ENCODE results near the gene NT5C.

GRCh38 chr17:75142236-75142971, 10.9 kb upstream of the NT5C start:
- TF ChIP-seq CTCF (IDR thresholded peaks at IDR 0.05; ENCODE audit: low read length) (no peak), EZH2 (IDR thresholded peaks at IDR 0.05; ENCODE audit: borderline replicate concordance, low read length) (no peak)

Data from OCI-LY1 (cell line).